K562 (cell line): ENCODE data around the gene TPO. TPM values are rescaled to one million over a fixed set of nuclear protein-coding genes. Genes with fewer than 3 reads are reported as not detected.

Experiments
- ATAC-seq: fragments of 200-7000 bp; cut with Tn5 transposase; 3 replicates; pipeline ENCODE4 v1.9.1; 2020; ENCODE audit warnings: moderate library complexity
- BruUV-seq: library from RNA; stranded (reverse); fragments of 400-500 nt; replicated peaks from 2 replicates; lab custom pipeline; 2021; lab: Mats Ljungman, UMichigan
- CTCF ChIA-PET: fragments of 300-600 bp; formaldehyde crosslinking; extraction: SDS; loops from one replicate; lab custom pipeline; 2021; ENCODE audit warnings: low intra/inter-chr PET ratio; lab: Yijun Ruan, JAX
- POLR2A ChIA-PET: fragments of 300-600, 350-650 bp; sonication (Branson Sonifier 250); formaldehyde crosslinking; extraction: SDS; loops from one replicate; lab custom pipeline; 2021; ENCODE audit warnings: antibody characterized with exemption, inconsistent platforms; lab: Yijun Ruan, JAX
- DNase-seq, 4 experiments: peaks; one replicate each; pipeline versions ENCODE4 v3.0.0 to v3.0.0-alpha.2; 2011 to 2018; ENCODE audit warnings: low spot score in 3 of 4, mixed read lengths in 3 of 4; ENCODE audit errors: extremely low read depth in 1 of 4
- FAIRE-seq: peaks from 2 replicates; lab custom pipeline; 2011; peaks lifted over from hg19 to GRCh38; lab: Jason Lieb, UNC
- H2AFZ ChIP-seq: 2 replicates; pipeline ENCODE4 v1.6.0; 2011; ENCODE audit warnings: low read depth, low read length, control low read depth, inconsistent platforms
- H3K27ac ChIP-seq: fragments of 200-600 bp; 3 replicates; pipeline ENCODE4 v1.8.0; 2011; ENCODE audit warnings: low read depth, mild to moderate bottlenecking, control low read depth, inconsistent platforms, low read length, moderate library complexity, mixed read lengths; ENCODE audit errors: extremely low read depth
- H3K27me3 ChIP-seq, 2 experiments: fragments of 300-600 bp in 1 of 2; 2 replicates in 1 of 2; 3 replicates in 1 of 2; pipeline versions ENCODE4 v1.6.0 to v1.8.0; 2011; ENCODE audit warnings: inconsistent platforms in 2 of 2, low read length in 2 of 2, mild to moderate bottlenecking in 1 of 2, mixed read lengths in 1 of 2, moderate library complexity in 1 of 2; ENCODE audit not compliant: control insufficient read depth in 2 of 2, insufficient read depth in 2 of 2
- H3K36me3 ChIP-seq: fragments of 300-600 bp; 3 replicates; pipeline ENCODE4 v1.8.0; 2011; ENCODE audit warnings: mild to moderate bottlenecking, low read length, inconsistent platforms; ENCODE audit not compliant: control insufficient read depth, insufficient read depth
- H3K4me1 ChIP-seq, 2 experiments: fragments of 200-600 bp in 1 of 2; replicated peaks in 1 of 2; 2 replicates in 1 of 2; 3 replicates in 1 of 2; pipeline versions ENCODE4 v1.5.1 to v1.8.0; 2011; ENCODE audit warnings: inconsistent platforms in 2 of 2, low read length in 2 of 2, mild to moderate bottlenecking in 1 of 2, mixed read lengths in 1 of 2, moderate library complexity in 1 of 2; ENCODE audit not compliant: control insufficient read depth in 2 of 2, insufficient read depth in 2 of 2
- H3K4me2 ChIP-seq: 2 replicates; pipeline ENCODE4 v1.6.1; 2011; ENCODE audit warnings: low read length, control low read depth, inconsistent platforms, mixed read lengths; ENCODE audit not compliant: insufficient read depth
- H3K4me3 ChIP-seq: fragments of 200-600 bp; sonication (generic), shearing (Covaris generic); 2 replicates; pipeline ENCODE4 v1.5.1; 2016; ENCODE audit warnings: control low read depth, inconsistent platforms
- H3K79me2 ChIP-seq: fragments of 200-600 bp; 3 replicates; pipeline ENCODE4 v1.8.0; 2011; ENCODE audit warnings: low read length, inconsistent platforms; ENCODE audit not compliant: control insufficient read depth, insufficient read depth
- H3K9ac ChIP-seq, 2 experiments: 2 replicates each; pipeline versions ENCODE4 v1.6.0 to v1.6.1; 2011; ENCODE audit warnings: low read depth in 2 of 2, low read length in 2 of 2, control low read depth in 1 of 2, inconsistent platforms in 1 of 2, mild to moderate bottlenecking in 1 of 2, mixed read lengths in 1 of 2; ENCODE audit not compliant: insufficient read depth in 1 of 2
- H3K9me1 ChIP-seq: one replicate; pipeline ENCODE4 v1.6.0; 2011; ENCODE audit warnings: inconsistent platforms, mild to moderate bottlenecking, low read length, moderate library complexity; ENCODE audit not compliant: control insufficient read depth, insufficient read depth
- H3K9me3 ChIP-seq: replicated peaks from 2 replicates; pipeline ENCODE4 v1.5.1; 2011; ENCODE audit warnings: low read depth, low read length, inconsistent platforms; ENCODE audit not compliant: control insufficient read depth, insufficient read depth
- H4K20me1 ChIP-seq: replicated peaks from 2 replicates; pipeline ENCODE4 v1.6.1; 2011; ENCODE audit warnings: low read length, inconsistent platforms, mixed read lengths; ENCODE audit not compliant: control insufficient read depth, insufficient read depth
- JUN ChIP-seq, 2 experiments: sonication (generic) in 1 of 2; formaldehyde crosslinking in 1 of 2; IDR thresholded peaks; 2 replicates each; pipeline versions ENCODE4 v1.6.1 to v1.8.0; 2012 to 2022; ENCODE audit warnings: borderline replicate concordance in 2 of 2, mild to moderate bottlenecking in 2 of 2, improper control_type of control experiment in 1 of 2, low read depth in 1 of 2, low read length in 1 of 2, missing genetic modification reagents in 1 of 2
- ZNF449 ChIP-seq: fragments of 250-450 bp; sonication (Bioruptor Pico); IDR thresholded peaks from 2 replicates; pipeline ENCODE4 v1.8.0; 2022; ENCODE audit warnings: moderate library complexity, mild to moderate bottlenecking, inconsistent platforms
- WGBS: fragments of 100-300 bp; shearing (Covaris generic); methylation state at CpG from one replicate; pipeline ENCODE4 v1.1.6; 2016; ENCODE audit warnings: low coverage, mixed read lengths; ENCODE audit not compliant: insufficient coverage; ENCODE audit errors: missing lambda C conversion rate; 5-methylcytosine and 5-hydroxymethylcytosine counted together
- in situ Hi-C: fragments of 300-500 bp; cut with MboI; formaldehyde crosslinking; loops from 4 replicates; pipeline ENCODE4 v1.15.0; 2018; ENCODE audit warnings: inconsistent platforms, mixed read lengths
- intact Hi-C: fragments of 100-400 bp; cut with micrococcal nuclease; formaldehyde crosslinking; loops from 2 replicates; pipeline ENCODE4 v1.14.2; 2022
- polyA plus RNA-seq, 8 experiments: library from polyadenylated mRNA; depleted of rRNA in 4 of 8; stranded (reverse) in 5 of 8; unstranded in 3 of 8; fragments of >200 nt; fragmentation: Nextera tagmentation in 2 of 8; fragmentation: Illumina TruSeq in 1 of 8; extraction: Ambion mirVana in 2 of 8; extraction: Trizol in 1 of 8; gene quantifications; 2 replicates each; pipeline versions ENCODE4 v1.2.1 to v1.2.3, GENCODE V29; 2011 to 2014; ENCODE audit warnings: inconsistent platforms in 1 of 8, missing spikeins in 1 of 8
- total RNA-seq, 7 experiments: library from RNA; depleted of rRNA in 6 of 7; stranded (reverse); fragments of >200 nt in 6 of 7; fragmentation: Illumina TruSeq in 2 of 7; extraction: Trizol in 2 of 7; gene quantifications; 2 replicates each; pipeline versions ENCODE4 v1.2.1 to v1.2.3, GENCODE V29; 2011 to 2021; ENCODE audit warnings: low replicate concordance in 1 of 7
- TF ChIP-seq, protein P1 (sequence below): fragments of 450-650 bp; IDR thresholded peaks from 2 replicates; pipeline ENCODE4 v1.6.1; 2016; ENCODE audit warnings: mild to moderate bottlenecking, moderate library complexity

The TPO gene
- total and polyA plus RNA-seq, 9 of the 15 experiments (the other 6 are each of a cell fraction or from before 2014, with no cell fraction given), result not detected

GRCh38 chr2:1567556-1568344 lies 154.5 kb downstream of the TPO start:
- no TSS peak for BruUV-seq
- no peaks in the 10 kb centered on the region for H4K20me1 ChIP-seq
- TF ChIP-seq, protein P1, sequence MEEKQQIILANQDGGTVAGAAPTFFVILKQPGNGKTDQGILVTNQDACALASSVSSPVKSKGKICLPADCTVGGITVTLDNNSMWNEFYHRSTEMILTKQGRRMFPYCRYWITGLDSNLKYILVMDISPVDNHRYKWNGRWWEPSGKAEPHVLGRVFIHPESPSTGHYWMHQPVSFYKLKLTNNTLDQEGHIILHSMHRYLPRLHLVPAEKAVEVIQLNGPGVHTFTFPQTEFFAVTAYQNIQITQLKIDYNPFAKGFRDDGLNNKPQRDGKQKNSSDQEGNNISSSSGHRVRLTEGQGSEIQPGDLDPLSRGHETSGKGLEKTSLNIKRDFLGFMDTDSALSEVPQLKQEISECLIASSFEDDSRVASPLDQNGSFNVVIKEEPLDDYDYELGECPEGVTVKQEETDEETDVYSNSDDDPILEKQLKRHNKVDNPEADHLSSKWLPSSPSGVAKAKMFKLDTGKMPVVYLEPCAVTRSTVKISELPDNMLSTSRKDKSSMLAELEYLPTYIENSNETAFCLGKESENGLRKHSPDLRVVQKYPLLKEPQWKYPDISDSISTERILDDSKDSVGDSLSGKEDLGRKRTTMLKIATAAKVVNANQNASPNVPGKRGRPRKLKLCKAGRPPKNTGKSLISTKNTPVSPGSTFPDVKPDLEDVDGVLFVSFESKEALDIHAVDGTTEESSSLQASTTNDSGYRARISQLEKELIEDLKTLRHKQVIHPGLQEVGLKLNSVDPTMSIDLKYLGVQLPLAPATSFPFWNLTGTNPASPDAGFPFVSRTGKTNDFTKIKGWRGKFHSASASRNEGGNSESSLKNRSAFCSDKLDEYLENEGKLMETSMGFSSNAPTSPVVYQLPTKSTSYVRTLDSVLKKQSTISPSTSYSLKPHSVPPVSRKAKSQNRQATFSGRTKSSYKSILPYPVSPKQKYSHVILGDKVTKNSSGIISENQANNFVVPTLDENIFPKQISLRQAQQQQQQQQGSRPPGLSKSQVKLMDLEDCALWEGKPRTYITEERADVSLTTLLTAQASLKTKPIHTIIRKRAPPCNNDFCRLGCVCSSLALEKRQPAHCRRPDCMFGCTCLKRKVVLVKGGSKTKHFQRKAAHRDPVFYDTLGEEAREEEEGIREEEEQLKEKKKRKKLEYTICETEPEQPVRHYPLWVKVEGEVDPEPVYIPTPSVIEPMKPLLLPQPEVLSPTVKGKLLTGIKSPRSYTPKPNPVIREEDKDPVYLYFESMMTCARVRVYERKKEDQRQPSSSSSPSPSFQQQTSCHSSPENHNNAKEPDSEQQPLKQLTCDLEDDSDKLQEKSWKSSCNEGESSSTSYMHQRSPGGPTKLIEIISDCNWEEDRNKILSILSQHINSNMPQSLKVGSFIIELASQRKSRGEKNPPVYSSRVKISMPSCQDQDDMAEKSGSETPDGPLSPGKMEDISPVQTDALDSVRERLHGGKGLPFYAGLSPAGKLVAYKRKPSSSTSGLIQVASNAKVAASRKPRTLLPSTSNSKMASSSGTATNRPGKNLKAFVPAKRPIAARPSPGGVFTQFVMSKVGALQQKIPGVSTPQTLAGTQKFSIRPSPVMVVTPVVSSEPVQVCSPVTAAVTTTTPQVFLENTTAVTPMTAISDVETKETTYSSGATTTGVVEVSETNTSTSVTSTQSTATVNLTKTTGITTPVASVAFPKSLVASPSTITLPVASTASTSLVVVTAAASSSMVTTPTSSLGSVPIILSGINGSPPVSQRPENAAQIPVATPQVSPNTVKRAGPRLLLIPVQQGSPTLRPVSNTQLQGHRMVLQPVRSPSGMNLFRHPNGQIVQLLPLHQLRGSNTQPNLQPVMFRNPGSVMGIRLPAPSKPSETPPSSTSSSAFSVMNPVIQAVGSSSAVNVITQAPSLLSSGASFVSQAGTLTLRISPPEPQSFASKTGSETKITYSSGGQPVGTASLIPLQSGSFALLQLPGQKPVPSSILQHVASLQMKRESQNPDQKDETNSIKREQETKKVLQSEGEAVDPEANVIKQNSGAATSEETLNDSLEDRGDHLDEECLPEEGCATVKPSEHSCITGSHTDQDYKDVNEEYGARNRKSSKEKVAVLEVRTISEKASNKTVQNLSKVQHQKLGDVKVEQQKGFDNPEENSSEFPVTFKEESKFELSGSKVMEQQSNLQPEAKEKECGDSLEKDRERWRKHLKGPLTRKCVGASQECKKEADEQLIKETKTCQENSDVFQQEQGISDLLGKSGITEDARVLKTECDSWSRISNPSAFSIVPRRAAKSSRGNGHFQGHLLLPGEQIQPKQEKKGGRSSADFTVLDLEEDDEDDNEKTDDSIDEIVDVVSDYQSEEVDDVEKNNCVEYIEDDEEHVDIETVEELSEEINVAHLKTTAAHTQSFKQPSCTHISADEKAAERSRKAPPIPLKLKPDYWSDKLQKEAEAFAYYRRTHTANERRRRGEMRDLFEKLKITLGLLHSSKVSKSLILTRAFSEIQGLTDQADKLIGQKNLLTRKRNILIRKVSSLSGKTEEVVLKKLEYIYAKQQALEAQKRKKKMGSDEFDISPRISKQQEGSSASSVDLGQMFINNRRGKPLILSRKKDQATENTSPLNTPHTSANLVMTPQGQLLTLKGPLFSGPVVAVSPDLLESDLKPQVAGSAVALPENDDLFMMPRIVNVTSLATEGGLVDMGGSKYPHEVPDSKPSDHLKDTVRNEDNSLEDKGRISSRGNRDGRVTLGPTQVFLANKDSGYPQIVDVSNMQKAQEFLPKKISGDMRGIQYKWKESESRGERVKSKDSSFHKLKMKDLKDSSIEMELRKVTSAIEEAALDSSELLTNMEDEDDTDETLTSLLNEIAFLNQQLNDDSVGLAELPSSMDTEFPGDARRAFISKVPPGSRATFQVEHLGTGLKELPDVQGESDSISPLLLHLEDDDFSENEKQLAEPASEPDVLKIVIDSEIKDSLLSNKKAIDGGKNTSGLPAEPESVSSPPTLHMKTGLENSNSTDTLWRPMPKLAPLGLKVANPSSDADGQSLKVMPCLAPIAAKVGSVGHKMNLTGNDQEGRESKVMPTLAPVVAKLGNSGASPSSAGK, result no peak
- TF ChIP-seq JUN (IDR thresholded peaks at IDR 0.05; ENCODE audit: borderline replicate concordance, low read depth, low read length) (no peak), JUN (CRISPR knock-in tag; IDR thresholded peaks at IDR 0.05; ENCODE audit: borderline replicate concordance) (no peak), ZNF449 (no peak)

More at GRCh38 chr2:1567556-1568344, 154.5 kb downstream of the TPO start:
- intact Hi-C loops, result no loop called here
- in situ Hi-C loops, result no loop called here
- ChIA-PET CTCF (no interaction called here), POLR2A (no interaction called here)
- H3K79me2 ChIP-seq, result no peaks in the 10 kb centered on the region
- H3K9me1 ChIP-seq, result no peaks in the 10 kb centered on the region
- no peak overlapping the region for H2AFZ ChIP-seq
- whole genome bisulfite sequencing, result 49% methylated on average over 25 of the region's 34 CpGs
- H3K9me3 ChIP-seq, result no peaks in the 10 kb centered on the region
- H3K36me3 ChIP-seq, result no peaks in the 10 kb centered on the region
- H3K4me1 ChIP-seq, result no peaks in the 10 kb centered on the region
- no peak overlapping the region for H3K27ac ChIP-seq
- ATAC-seq, result no peak
- H3K4me2 ChIP-seq, result no peak overlapping the region
- FAIRE-seq, result no peak
- H3K27me3 ChIP-seq, result peaks cover 0 to 16% of the 10 kb centered on the region in 2 experiments; a peak in 2 of 5 replicates
- H3K4me3 ChIP-seq, result no peak overlapping the region
- no peak overlapping the region for H3K9ac ChIP-seq
- DNase-seq, result no peak
